GM18907 (cell line): Measurements from ENCODE around the gene BCORL1.

Experiments
- ATAC-seq: cut with Tn5 transposase; IDR thresholded peaks from one replicate; pipeline ENCODE4 v1.9.1; 2021; ENCODE audit warnings: mild to moderate bottlenecking, moderate library complexity; ENCODE audit not compliant: unreplicated experiment

Gene BCORL1

GRCh38 chrX:130093271-130093670 lies 110.8 kb downstream of the BCORL1 start:
- no peak for ATAC-seq

DNA sequence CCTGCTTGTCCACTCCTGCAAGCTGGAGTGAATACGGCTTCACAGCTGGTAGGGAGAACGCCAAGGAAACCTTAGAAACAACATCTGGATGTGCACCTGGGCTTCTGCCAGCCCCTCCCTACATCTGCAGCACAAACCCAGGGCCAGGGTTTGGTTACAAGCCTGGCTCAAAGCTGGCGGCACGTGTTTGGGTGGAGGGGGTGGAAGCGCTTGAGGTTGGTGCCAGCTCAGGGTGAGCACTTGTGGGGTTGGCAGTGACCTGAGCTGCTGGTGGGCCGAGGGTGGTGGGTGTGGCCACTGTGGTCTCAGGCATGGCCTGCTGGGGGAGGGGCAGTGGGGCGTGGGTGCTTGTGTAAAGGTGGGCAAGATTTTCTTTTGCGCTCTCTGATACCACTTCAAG lies 112.3 kb downstream of the BCORL1 start:
- ATAC-seq: no peak

DNA sequence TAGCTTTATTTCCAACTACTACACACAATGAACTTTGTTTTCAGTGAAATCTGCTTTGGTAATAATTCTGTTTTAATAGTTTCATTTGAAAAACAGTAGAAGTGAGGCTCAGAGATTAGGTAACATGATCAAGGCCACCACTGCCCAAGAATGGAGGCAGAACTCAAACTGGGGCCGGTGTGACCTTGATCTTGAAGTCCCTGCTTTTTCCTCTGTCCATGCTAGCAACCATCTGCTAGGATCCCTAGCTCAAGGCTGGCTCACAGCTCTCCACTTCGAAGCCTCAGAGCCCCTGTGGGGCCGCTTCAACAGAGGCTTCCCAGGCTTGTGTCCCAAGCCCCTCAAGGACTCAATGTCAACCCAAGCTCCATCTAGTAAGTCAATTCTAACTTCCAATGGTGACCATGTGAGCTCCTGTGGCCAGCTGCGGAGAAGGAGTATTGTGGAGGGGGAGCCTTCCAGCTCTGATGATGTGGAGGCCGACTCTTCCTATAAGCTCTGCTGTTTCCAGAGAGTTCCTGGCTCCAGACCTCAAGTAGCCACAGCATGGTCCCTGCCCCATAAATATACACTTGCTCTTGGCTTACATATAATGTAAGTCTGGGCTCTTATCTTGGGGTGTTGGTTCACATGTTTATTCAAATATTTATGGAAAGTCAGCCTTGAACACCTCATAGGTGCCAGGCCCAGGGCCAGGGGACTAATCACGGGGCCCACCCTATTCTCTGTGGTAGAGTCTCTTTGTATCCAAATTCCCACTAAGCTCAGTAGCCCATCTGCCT lies 113.0 kb downstream of the BCORL1 start:
- no peak for ATAC-seq

DNA sequence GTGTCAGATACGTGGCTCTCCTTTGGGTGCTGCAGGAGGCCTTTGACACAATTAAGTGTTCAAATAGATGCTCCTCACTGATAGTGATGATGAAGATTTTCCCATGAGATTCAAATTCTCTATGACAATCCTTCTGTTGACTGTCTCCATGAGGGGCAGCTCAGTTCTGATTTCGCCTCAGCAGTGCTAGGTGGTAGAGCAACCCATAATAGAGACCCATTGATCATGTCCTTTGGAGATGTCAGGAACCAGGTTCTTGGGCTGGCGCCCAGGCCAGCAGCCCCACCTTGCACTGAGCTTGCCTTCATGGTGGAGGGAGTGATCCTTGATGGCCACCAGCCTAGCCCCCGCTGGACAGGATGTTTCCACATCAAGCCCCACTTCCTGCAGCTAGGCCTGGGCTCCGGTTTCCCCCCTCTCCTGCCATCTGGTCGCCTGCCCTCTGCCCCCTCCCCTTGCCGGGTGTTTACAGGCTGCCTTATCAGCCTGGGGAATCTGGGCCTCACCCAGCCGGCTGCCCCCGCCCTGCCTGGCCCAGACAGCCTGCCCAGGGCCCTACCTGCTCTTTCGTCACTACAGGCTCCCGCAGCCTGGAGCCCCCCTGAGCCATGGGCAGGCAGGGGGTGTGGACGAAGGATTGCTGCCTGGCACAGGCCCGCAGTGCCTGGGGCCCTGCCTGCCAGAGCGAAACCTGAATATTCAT lies 115.2 kb downstream of the BCORL1 start:
- no peak for ATAC-seq

- no peak for ATAC-seq
Measured at GRCh38 chrX:130098210-130098552, 115.7 kb downstream of the BCORL1 start.

DNA sequence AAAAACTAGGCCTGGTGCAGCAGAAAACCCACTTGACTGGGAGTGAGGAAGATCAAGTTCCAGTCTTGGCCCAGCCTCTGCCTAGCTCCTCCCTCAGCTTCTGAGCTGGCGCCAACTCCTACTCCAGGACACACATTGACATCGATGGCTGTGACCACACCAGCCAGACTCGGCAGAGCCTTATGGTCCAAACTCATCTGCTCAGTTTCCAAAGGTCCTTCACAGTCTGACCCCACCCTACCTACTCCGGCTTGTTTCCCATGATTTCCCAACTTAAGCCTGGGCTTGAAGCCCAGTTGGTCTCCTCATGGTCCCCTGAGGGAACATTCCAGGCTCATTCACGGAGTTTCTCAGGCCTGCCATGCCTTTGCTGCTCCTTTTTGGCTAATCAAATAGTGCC lies 117.7 kb downstream of the BCORL1 start:
- no peak for ATAC-seq

- no peak for ATAC-seq
Measured at GRCh38 chrX:130103605-130104004, 121.2 kb downstream of the BCORL1 start.

DNA sequence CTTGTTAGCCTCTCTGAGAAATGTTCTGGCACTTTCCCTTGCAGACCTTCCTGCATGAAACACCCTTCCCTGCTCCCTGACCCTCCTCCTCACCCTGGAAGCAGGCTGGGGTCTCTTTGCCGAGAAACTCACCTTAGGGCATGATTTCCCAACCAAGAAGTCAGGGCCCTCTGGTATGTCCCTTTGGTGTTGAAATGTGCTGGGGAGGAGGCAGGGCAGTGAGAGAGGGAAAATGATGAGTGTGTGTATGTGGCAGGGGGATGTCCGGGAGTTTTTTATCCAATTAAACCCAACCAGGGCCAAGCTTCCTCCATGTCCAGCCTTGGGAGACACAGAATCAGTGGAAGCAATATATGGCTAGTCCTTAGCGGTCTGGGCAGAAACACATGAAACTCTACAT lies 122.8 kb downstream of the BCORL1 start:
- ATAC-seq: no peak

DNA sequence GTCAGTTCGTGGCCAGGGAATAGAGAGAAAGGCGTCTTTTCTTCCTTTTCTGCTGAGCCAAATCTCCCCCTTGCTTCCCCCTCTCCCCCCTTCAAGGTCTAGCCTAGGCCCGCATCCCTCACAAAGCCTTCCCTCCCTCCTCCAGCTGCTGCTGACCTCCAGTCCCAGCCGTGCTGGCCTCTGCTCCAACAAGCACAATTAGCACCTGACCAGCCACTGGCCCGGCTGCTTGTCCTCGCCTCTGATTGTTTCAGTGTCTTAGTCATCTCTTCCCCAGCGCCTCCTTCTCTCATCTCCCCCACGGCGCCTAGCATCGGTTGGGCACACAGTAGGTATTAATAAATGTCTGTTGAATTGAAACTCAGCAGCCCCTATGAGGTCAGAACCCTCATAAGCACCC lies 123.6 kb downstream of the BCORL1 start:
- ATAC-seq: no peak
